ENCODE data around the gene TSPAN5.

TSPAN5 gene

GRCh38 chr4:98512918-98513317, 145.5 kb downstream of the TSPAN5 start:
- H3K27ac ChIP-seq (ENCODE audit: low read depth, low read length), result no peak overlapping the region
- no peaks in the 10 kb centered on the region for H3K27me3 ChIP-seq (ENCODE audit: insufficient read depth, low read length)
- H3K4me3 ChIP-seq (ENCODE audit: low read length), result no peak overlapping the region
- no peak overlapping the region for H3K9ac ChIP-seq (ENCODE audit: low read depth, low read length)
- peaks cover 4% of the 10 kb centered on the region for H3K9me3 ChIP-seq (ENCODE audit: insufficient read depth, low read depth, low read length)
- 90% methylated on average over 3 of the region's 3 CpGs for WGBS
- peaks cover 26% of the 10 kb centered on the region; the same call in 1 of the 2 replicates for H3K4me1 ChIP-seq (ENCODE audit: insufficient read depth, low read length)
- H3K36me3 ChIP-seq (ENCODE audit: insufficient read depth, low read length), result no peaks in the 10 kb centered on the region

DNA sequence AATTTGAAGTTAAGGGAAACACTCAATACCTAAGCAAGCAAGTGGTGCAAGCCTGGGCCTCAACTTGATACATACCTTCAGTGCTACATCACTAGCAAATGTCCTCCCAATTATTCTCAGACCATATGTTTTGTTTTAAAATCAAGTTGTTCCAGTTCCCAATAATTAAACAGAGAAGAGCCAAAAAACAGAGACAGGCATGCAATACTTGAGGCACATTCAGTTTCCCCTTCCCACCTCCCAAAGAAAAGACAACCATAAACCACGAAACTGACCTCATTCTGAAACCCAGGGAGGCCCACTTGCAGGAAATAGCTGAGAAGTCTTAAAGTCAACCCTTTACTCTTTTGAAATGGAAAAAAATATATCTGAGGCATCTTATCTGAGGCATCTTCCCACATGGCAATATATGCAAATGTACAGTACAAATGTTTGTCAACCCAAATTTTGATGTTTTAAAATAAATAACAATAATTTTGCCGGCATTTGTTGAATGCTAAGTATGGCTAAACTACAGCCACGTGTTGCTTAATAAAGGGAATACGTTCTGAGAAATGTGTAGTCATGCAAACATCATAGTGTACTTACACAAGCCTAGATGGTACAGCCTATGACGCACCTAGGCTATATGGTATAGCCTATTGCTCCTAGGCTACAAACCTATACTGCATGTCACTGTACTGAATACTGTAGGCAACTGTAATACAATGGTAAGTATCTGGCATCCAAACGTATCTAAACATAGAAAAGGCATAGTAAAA, 147.5 kb downstream of the TSPAN5 start:
- H3K4me1 ChIP-seq (ENCODE audit: insufficient read depth, low read length), result peaks cover 33% of the 10 kb centered on the region
- H3K9me3 ChIP-seq (ENCODE audit: insufficient read depth, low read depth, low read length), result no peaks in the 10 kb centered on the region
- 88% methylated on average over 6 of the region's 6 CpGs for WGBS
- H3K9ac ChIP-seq (ENCODE audit: low read depth, low read length), result no peak overlapping the region
- no peak overlapping the region for H3K4me3 ChIP-seq (ENCODE audit: low read length)
- H3K27ac ChIP-seq (ENCODE audit: low read depth, low read length), result no peak overlapping the region
- no peaks in the 10 kb centered on the region for H3K36me3 ChIP-seq (ENCODE audit: insufficient read depth, low read length)
- H3K27me3 ChIP-seq (ENCODE audit: insufficient read depth, low read length), result no peaks in the 10 kb centered on the region

DNA sequence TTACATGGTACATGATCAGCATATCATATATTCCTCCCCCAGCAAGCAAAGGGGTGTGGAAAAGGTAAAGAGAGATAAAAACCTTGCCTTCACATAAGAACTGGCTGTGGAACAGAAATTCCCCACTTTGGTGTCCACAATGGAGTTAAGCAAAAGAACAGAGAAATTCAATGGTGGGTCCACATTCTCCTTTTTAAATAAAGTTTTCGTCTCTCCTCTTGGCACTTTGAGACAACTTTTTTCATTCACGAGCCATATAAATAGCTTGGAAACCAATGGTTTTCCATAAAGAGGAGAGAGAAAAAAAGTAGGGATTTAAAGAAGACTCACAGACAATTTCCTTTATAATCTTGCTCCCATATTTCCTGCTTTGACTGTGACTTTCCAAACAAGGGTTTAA, 148.1 kb downstream of the TSPAN5 start:
- Histone ChIP-seq H3K27me3 (ENCODE audit: insufficient read depth, low read length) (no peaks in the 10 kb centered on the region), H3K9me3 (ENCODE audit: insufficient read depth, low read depth, low read length) (no peaks in the 10 kb centered on the region), H3K9ac (ENCODE audit: low read depth, low read length) (no peak overlapping the region), H3K27ac (ENCODE audit: low read depth, low read length) (no peak overlapping the region), H3K36me3 (ENCODE audit: insufficient read depth, low read length) (no peaks in the 10 kb centered on the region), H3K4me1 (ENCODE audit: insufficient read depth, low read length) (peaks cover 32% of the 10 kb centered on the region), H3K4me3 (ENCODE audit: low read length) (no peak overlapping the region)
- 82% methylated on average over 2 of the region's 2 CpGs for WGBS

GRCh38 chr4:98509721-98510120, 148.7 kb downstream of the TSPAN5 start:
- Histone ChIP-seq H3K4me1 (ENCODE audit: insufficient read depth, low read length) (peaks cover 26% of the 10 kb centered on the region), H3K9ac (ENCODE audit: low read depth, low read length) (no peak overlapping the region), H3K27me3 (ENCODE audit: insufficient read depth, low read length) (no peaks in the 10 kb centered on the region), H3K4me3 (ENCODE audit: low read length) (no peak overlapping the region), H3K36me3 (ENCODE audit: insufficient read depth, low read length) (no peaks in the 10 kb centered on the region), H3K27ac (ENCODE audit: low read depth, low read length) (no peak overlapping the region), H3K9me3 (ENCODE audit: insufficient read depth, low read depth, low read length) (no peaks in the 10 kb centered on the region)
- WGBS, result 92% methylated on average over 4 of the region's 4 CpGs

DNA sequence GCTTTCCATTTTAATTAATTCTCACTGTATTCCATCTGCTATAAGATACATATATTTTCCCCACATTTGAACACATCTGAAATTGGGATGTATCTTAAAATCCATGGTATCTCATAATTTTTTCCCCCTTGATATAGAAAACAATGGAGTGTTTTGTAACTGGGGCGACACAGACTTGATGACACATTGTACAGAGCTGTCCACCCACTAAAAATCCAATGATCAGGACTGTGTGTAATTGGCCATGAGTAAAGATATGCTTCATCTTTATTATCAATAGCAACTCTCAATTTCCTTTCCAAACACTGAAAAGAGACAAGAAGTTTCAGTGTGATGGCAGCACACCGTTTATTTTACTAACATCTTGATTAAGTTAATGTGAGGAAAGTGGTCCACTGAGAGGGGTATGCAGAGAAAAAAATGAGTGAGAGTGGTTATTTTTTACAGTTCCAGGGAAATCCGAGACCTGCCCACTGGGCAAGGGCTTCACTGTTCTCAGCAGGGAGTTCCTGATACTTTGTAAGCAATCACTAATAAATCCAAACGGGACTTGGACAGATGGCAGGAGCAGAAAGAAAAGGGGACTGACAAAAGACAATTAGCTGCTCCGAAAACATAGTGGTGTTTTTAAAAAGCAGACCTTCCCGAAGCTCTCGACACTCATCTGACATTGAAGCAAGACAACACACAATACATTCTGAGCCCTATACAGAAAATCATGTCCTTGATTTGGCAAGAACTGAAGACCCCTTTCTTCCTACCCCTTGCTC, 149.4 kb downstream of the TSPAN5 start:
- 86% methylated on average over 7 of the region's 7 CpGs for WGBS
- no peak overlapping the region for H3K4me3 ChIP-seq (ENCODE audit: low read length)
- no peak overlapping the region for H3K27ac ChIP-seq (ENCODE audit: low read depth, low read length)

GRCh38 chr4:98508248-98508647, 150.2 kb downstream of the TSPAN5 start:
- no peaks in the 10 kb centered on the region for H3K9me3 ChIP-seq (ENCODE audit: insufficient read depth, low read depth, low read length)
- no peak overlapping the region for H3K4me3 ChIP-seq (ENCODE audit: low read length)
- H3K4me1 ChIP-seq (ENCODE audit: insufficient read depth, low read length), result peaks cover 25% of the 10 kb centered on the region
- no peak overlapping the region for H3K27ac ChIP-seq (ENCODE audit: low read depth, low read length)
- no peaks in the 10 kb centered on the region for H3K27me3 ChIP-seq (ENCODE audit: insufficient read depth, low read length)
- WGBS, result 98% methylated on average over 3 of the region's 4 CpGs
- H3K9ac ChIP-seq (ENCODE audit: low read depth, low read length), result no peak overlapping the region
- no peaks in the 10 kb centered on the region for H3K36me3 ChIP-seq (ENCODE audit: insufficient read depth, low read length)

More for the DNA sequence above, 149.4 kb downstream of the TSPAN5 start:
- peaks cover 25% of the 10 kb centered on the region for H3K4me1 ChIP-seq (ENCODE audit: insufficient read depth, low read length)
- no peaks in the 10 kb centered on the region for H3K36me3 ChIP-seq (ENCODE audit: insufficient read depth, low read length)
- no peaks in the 10 kb centered on the region for H3K27me3 ChIP-seq (ENCODE audit: insufficient read depth, low read length)
- no peaks in the 10 kb centered on the region for H3K9me3 ChIP-seq (ENCODE audit: insufficient read depth, low read depth, low read length)
- H3K9ac ChIP-seq (ENCODE audit: low read depth, low read length), result no peak overlapping the region

GRCh38 chr4:98507299-98507698, 151.1 kb downstream of the TSPAN5 start:
- Histone ChIP-seq H3K9ac (ENCODE audit: low read depth, low read length) (no peak overlapping the region), H3K4me1 (ENCODE audit: insufficient read depth, low read length) (peaks cover 25% of the 10 kb centered on the region), H3K27ac (ENCODE audit: low read depth, low read length) (no peak overlapping the region), H3K9me3 (ENCODE audit: insufficient read depth, low read depth, low read length) (no peaks in the 10 kb centered on the region), H3K4me3 (ENCODE audit: low read length) (no peak overlapping the region), H3K36me3 (ENCODE audit: insufficient read depth, low read length) (no peaks in the 10 kb centered on the region), H3K27me3 (ENCODE audit: insufficient read depth, low read length) (no peaks in the 10 kb centered on the region)
- 100% methylated on average over 2 of the region's 3 CpGs for WGBS

GRCh38 chr4:98506462-98507132, 151.8 kb downstream of the TSPAN5 start:
- H3K9ac ChIP-seq (ENCODE audit: low read depth, low read length), result no peak overlapping the region
- no peaks in the 10 kb centered on the region for H3K36me3 ChIP-seq (ENCODE audit: insufficient read depth, low read length)
- H3K27me3 ChIP-seq (ENCODE audit: insufficient read depth, low read length), result no peaks in the 10 kb centered on the region
- 16% methylated on average over 5 of the region's 5 CpGs for WGBS
- no peaks in the 10 kb centered on the region for H3K9me3 ChIP-seq (ENCODE audit: insufficient read depth, low read depth, low read length)
- peaks cover 25% of the 10 kb centered on the region for H3K4me1 ChIP-seq (ENCODE audit: insufficient read depth, low read length)
- H3K4me3 ChIP-seq (ENCODE audit: low read length), result no peak overlapping the region
- H3K27ac ChIP-seq (ENCODE audit: low read depth, low read length), result no peak overlapping the region

DNA sequence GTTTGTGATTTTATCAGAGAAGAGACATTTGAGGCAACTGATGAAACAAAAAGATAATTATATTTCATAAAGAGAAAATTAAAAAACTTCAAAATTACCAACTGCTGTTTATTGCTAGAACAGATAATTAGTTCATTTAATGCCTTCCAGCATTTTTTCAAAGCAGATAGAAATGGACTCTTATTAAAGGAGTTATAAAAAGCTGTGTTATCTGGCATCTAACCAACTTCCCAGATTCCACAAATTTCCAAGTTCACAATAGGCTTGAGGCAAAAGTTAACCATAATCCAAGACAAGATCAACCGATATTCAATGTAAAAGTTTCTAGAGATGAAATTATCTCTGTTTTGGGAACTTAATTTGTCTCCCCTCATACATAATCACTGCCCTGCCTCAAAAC, 152.4 kb downstream of the TSPAN5 start:
- Histone ChIP-seq H3K4me1 (ENCODE audit: insufficient read depth, low read length) (peaks cover 25% of the 10 kb centered on the region), H3K36me3 (ENCODE audit: insufficient read depth, low read length) (no peaks in the 10 kb centered on the region), H3K27me3 (ENCODE audit: insufficient read depth, low read length) (no peaks in the 10 kb centered on the region), H3K27ac (ENCODE audit: low read depth, low read length) (no peak overlapping the region), H3K9ac (ENCODE audit: low read depth, low read length) (no peak overlapping the region), H3K4me3 (ENCODE audit: low read length) (no peak overlapping the region), H3K9me3 (ENCODE audit: insufficient read depth, low read depth, low read length) (no peaks in the 10 kb centered on the region)
- WGBS, result no CpG with 5 or more reads among the region's 1 CpG

GRCh38 chr4:98504091-98504490, 154.3 kb downstream of the TSPAN5 start:
- Histone ChIP-seq H3K27me3 (ENCODE audit: insufficient read depth, low read length) (no peaks in the 10 kb centered on the region), H3K4me1 (ENCODE audit: insufficient read depth, low read length) (peaks cover 14% of the 10 kb centered on the region), H3K27ac (ENCODE audit: low read depth, low read length) (no peak overlapping the region), H3K9ac (ENCODE audit: low read depth, low read length) (no peak overlapping the region), H3K9me3 (ENCODE audit: insufficient read depth, low read depth, low read length) (no peaks in the 10 kb centered on the region), H3K4me3 (ENCODE audit: low read length) (no peak overlapping the region), H3K36me3 (ENCODE audit: insufficient read depth, low read length) (no peaks in the 10 kb centered on the region)
- 95% methylated on average over 2 of the region's 2 CpGs for WGBS

GRCh38 chr4:98503676-98504075, 154.7 kb downstream of the TSPAN5 start:
- Histone ChIP-seq H3K27me3 (ENCODE audit: insufficient read depth, low read length) (no peaks in the 10 kb centered on the region), H3K9me3 (ENCODE audit: insufficient read depth, low read depth, low read length) (no peaks in the 10 kb centered on the region), H3K36me3 (ENCODE audit: insufficient read depth, low read length) (no peaks in the 10 kb centered on the region), H3K9ac (ENCODE audit: low read depth, low read length) (no peak overlapping the region), H3K4me1 (ENCODE audit: insufficient read depth, low read length) (peaks cover 12% of the 10 kb centered on the region), H3K27ac (ENCODE audit: low read depth, low read length) (no peak overlapping the region), H3K4me3 (ENCODE audit: low read length) (no peak overlapping the region)

All from HUES64 (cell line).